Stimulated activated CD4-positive, alpha-beta T cell treated with anti-CD3 and anti-CD28 coated beads, TNF-alpha, amount 100 ng/mL, for 1 hour (primary cell): ENCODE results near the gene RHPN2.
"Not testable (repeated sequence)": the region's sequence is repeated elsewhere in the genome, so short reads cannot be mapped to it uniquely, and the experiment has no call there.

Experiments
- DNase-seq, 3 donors: peaks; one replicate each; pipeline ENCODE4 v3.0.0-alpha.2; 2020; ENCODE audit warnings: low read depth in 3 of 3, low spot score in 1 of 3

The RHPN2 gene

DNA sequence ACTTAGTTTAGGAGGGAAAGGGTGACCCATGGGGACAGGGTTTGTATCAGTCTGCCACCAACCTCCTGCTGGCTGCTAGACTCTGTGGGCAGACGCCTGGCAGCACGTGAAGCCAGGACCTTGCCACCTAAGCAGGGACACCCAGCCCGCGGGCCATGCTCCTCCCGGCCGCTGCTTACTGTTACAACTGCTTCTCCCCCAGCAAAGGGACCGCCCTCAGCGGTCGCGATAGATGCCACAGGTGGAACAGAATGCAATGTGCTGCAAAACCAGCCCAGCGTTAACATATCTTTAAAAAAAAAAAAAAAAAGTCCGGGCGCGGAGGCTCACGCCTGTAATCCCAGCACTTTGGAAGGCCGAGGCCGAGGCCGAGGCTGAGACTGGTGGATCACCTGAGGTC is 1.9 kb upstream of the RHPN2 start:
- DNase-seq = no peak

DNA sequence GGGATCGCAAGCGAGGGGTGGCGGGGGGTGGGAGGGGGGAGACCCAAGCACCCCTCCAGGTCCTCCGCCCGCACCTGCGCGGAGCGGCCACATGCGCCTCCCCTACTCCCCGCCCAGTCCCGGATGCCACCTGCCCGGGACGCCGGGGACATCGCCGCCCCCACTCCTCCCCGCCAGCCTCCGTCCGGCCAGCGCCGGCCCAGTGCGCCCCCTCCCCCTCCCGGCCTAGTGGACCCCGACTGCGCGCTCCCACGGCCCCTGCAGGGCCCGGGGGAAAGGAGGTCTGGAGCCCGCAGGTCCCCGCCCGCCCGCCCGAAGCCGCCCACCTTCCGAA is 263 bp downstream of the RHPN2 start:
- DNase-seq = no peak

GRCh38 chr19:33063753-33064457 is 783 bp downstream of the RHPN2 start:
- DNase-seq = no peak

GRCh38 chr19:33063356-33063752 is 1.3 kb downstream of the RHPN2 start:
- no peak for DNase-seq

GRCh38 chr19:33062902-33063301 is 1.8 kb downstream of the RHPN2 start:
- DNase-seq = no peak

GRCh38 chr19:33060586-33060985 is 4.1 kb downstream of the RHPN2 start:
- no peak for DNase-seq

- no peak for DNase-seq
Measured at GRCh38 chr19:33055718-33056117, 9.0 kb downstream of the RHPN2 start.

DNA sequence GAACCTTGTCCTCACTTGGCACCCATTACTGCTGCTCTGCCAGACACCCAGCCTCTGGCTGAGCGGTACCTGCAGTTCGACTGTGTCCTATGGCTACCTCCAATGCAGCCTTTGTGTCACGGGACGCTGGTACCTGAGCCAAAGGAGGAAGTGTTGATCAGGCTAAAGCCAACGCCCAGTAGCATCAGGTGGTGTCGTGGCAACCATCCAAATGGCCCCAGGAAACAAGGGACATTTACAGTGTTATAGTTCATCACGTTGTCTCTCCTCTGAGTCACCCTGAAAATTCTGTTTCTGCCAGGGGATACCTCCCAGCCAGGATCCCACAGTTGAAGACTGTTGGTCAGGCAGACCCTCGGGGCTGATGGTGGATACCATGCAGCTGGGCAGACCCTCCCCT is 10.1 kb downstream of the RHPN2 start:
- no peak for DNase-seq

DNA sequence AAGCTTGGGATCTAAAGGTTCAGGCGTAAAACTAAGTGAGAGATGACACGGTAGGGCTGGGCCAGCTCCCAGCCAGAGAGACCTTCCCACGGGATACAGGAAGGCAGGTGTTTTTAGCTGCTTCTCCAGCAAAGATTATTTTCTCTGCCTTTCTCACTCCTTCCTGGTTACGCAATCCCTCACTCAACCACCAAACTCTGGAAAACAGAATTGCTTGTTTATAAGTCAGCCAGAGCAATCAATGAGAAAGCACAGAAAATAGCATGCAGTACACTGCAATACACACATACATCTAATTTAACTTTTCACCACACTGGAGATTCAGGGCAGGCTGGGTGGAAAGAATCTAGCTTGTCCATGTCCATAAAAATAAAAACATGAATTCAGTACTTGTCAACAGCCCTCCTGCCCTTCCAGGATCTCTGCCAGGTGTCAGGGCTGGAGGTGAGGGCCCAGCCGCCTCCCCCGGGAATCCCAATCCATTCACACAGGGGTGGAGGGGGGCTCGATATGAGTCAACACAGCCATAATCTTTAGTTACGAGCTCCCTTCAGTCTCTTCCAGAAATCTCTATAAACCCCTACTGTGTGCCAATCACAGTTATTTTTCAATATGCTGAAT is 12.2 kb downstream of the RHPN2 start:
- no peak for DNase-seq

DNA sequence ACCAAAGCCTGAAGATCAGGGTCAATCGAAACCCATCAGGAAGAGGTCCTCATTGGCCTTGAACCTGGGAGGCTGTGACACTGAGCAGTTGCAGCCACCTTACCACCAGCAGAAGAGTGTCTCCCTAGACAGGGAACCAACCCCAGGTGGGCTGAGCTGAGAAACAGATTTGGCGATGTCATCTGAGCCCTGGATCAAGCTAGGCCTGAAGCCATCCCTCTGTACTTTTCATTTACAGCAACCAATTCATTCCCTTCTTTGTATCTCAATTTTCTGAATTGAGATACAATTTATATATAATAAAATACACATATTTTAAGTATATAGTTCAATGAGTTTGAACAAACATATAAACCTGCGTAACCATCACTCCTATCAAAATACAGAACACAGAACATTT is 14.6 kb downstream of the RHPN2 start:
- no peak for DNase-seq

DNA sequence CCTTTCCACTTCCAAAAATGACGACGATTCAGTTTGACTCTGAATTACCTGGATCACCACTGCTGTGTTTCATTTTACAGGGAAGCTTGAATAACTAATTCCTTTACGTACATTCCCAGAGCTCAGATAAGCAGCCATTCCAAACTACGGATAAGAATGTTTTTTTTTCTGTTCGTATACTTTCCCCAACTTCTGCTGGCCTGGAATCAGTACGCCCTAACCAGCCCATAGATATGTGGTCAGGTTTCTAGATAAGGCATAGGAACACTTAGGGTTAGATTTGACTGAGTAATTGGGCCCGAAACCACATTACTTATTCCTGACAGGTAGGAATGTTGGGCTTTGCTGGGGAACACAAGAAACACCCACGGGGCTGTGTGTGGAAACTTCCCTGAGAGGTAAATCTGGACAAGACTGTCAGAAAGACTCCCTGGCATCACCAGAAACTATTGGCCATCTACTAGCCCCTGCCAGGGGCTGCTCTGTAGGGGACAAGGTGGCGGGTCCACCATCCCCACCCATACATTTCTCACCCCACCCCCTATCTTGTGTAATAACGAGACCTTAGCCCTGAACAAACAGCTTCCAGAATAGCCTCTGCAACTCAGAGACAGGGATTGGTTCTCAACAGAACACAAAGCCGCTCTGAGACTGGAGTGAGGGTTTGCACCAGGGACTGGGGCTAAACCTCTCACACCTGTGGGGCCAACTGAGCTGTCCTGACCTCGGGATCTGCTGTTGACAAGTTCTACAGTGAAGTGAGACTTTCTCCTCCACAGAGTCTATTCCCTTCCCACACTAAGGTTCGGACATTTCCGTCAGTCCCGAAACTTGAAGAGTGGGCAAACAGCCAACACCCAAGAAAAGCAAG is 15.6 kb downstream of the RHPN2 start:
- DNase-seq = no peak

DNA sequence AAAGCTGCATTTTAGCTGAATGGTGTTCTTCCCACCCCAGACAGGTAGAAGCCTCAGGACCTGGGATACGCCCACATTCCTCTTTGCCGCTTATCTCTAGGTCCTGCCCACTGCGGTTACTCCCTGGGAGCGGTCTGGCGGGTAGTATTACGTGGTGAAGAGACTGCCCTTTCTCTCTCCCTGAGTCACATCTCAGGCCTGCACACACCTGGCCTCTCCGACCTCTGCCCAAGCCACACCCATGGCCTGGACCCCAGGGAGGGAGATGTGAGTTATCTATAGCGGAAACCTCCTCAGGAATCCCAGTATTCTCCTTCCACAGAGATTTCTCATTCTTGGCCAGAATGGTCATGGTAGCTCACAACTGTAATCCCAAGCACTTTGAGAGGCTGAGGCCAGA is 17.3 kb downstream of the RHPN2 start:
- no peak for DNase-seq

GRCh38 chr19:33041828-33042160 is 22.9 kb downstream of the RHPN2 start:
- not testable (repeated sequence) for DNase-seq

- DNase-seq = no peak
Measured at GRCh38 chr19:33040994-33041827, 23.5 kb downstream of the RHPN2 start.

- DNase-seq = no peak
Measured at GRCh38 chr19:33039815-33040214, 24.9 kb downstream of the RHPN2 start.

- no peak for DNase-seq
Measured at GRCh38 chr19:33039108-33039599, 25.5 kb downstream of the RHPN2 start.

DNA sequence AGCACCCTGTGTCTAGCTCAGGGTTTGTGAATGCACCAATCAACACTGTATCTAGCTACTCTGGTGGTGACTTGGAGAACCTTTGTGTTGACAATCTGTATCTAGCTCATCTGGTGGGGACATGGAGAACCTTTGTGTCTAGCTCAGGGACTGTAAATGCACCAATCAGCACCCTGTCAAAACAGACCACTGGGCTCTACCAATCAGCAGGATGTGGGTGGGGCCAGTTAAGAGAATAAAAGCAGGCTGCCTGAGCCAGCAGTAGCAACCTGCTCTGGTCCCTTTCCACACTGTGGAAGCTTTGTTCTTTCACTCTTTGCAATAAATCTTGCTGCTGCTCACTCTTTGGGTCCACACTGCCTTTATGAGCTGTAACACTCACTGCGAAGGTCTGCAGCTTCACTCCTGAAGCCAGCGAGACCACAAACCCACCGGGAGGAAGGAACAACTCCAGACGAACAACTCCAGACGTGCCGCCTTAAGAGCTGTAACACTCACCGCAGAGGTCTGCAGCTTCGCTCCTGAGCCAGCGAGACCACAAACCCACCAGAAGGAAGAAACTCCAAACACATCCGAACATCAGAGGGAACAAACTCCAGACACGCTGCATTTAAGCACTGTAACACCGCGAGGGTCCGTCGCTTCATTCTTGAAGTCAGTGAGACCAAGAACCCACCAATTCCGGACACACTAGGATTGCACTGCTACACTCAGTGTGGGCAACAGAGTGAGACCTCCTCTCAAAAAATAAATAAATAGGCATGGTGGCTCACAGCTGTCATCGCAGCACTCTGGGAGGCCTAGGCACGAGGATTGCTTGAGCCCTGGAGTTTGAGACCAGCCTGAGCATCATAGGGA is 27.3 kb downstream of the RHPN2 start:
- DNase-seq = not testable (repeated sequence)

- not testable (repeated sequence) for DNase-seq
Measured at GRCh38 chr19:33036370-33037167, 28.1 kb downstream of the RHPN2 start.

GRCh38 chr19:33035461-33035860 is 29.2 kb downstream of the RHPN2 start:
- no peak for DNase-seq
